Lower leg skin (tissue), 3 donors: ENCODE measurements around the gene MAPT.

Source experiments
- CTCF ChIP-seq, 3 donors: fragments of 450-650 bp; IDR thresholded peaks; one replicate each; pipeline ENCODE4 v1.5.1; 2016; ENCODE audit warnings: antibody characterized with exemption in 3 of 3, mild to moderate bottlenecking in 3 of 3, moderate library complexity in 2 of 3
- POLR2A ChIP-seq, 2 donors: fragments of 450-650 bp; IDR thresholded peaks; one replicate each; pipeline ENCODE4 v1.6.1; 2016 to 2017; ENCODE audit warnings: antibody characterized with exemption in 2 of 2, mild to moderate bottlenecking in 1 of 2, moderate library complexity in 1 of 2

GRCh38 chr17:45994987-45995386 is 100.6 kb downstream of the MAPT start:
- TF ChIP-seq CTCF (IDR thresholded peaks at IDR 0.05) (no peak), POLR2A (IDR thresholded peaks at IDR 0.05) (no peak)
